GM11168 (cell line): Measurements from ENCODE around the gene AUTS2.

ENCODE experiments used
- in situ Hi-C: fragments of 300-500 bp; cut with MboI; formaldehyde crosslinking; loops from one replicate; pipeline ENCODE4 v1.12.0; 2022; ENCODE audit warnings: low sequenced_read_pairs; ENCODE audit not compliant: unreplicated experiment

Gene AUTS2

DNA sequence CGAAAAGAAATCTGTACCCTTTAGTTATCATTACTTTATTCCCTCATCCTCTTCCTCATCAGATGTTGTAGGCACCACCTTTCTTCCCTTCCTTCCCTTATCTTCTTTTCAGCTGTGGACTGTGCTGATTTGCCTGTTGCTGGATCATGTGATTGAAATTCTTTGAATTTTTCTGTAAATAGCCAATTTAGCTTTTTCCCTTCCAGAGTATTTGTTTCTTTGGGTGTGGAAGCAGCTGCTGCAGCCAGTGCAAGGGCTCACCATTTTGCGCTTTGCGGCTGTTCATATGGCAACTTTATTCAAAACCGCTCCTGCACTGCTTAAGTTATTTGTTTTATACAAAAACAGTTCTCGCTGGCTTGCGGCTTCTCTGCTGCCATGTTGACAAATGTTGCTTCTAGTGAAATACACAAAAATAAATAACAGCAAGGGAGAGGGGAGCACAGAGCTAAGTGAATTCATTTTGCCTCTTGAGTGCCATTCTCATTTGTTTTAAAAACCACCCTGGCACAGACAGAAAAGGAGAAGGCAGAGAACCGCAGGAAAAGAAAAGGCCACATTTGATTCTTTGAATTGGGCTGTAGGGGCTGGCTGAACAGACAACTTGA, 151.2 kb downstream of the AUTS2 start:
- in situ Hi-C loops = no loop called here

DNA sequence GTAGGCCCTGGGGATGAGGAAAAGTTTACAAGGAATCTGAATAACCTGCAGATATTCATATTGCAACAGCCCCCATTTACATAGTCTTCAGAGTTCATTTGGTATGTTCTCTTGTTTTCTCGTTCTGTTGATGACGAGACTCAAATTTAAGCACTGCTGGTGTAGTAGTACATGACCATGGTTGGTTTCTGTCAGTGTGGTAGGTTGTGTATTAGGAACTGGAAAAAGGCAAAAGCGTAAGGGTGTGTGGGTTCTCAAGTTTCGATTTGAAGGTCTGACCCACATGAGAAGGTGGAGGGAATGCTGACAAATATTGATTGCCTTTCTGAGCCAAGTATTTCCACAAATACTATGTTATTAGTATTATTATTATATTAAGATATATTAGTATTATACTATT, 151.7 kb downstream of the AUTS2 start:
- in situ Hi-C loops = no loop called here

DNA sequence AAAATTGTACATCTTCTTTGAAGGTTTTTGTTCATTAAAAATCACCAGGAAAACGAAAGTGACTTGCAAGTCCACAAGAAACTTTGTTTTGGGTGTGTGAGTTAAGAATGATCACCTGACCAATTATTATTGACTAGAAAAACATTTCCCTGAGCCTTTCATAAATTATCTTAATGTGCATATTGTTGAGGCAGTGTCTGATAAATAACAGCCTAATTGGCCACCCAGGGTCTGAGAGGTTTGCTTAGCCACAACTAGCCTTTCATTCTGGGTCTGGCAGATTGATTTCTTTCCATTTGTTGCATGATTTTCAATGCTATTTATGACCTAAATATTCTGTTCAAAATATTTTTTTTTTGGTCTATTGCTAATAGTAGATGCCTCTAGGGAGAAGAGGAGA, 152.8 kb downstream of the AUTS2 start:
- in situ Hi-C loops = no loop called here

DNA sequence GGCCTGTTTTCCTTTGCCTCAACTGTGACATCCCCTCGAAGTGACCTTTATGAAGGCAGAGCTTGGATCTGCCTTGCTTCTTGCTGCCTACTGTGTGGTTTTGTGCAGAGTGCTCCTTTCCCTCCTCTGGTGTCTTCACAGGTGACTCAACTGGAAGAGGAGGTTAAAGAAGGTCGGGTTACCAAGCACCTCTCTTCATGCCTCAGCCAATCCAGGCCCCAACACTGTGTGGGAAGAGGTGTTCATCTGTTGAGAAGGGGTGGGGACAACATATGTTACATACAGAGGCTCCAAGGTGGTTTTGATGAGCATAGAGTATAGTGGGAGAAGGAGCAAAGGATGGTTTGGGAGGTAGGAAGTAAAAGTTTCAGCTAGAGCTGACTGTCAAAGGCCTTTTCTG, 155.7 kb downstream of the AUTS2 start:
- in situ Hi-C loops = no loop called here

DNA sequence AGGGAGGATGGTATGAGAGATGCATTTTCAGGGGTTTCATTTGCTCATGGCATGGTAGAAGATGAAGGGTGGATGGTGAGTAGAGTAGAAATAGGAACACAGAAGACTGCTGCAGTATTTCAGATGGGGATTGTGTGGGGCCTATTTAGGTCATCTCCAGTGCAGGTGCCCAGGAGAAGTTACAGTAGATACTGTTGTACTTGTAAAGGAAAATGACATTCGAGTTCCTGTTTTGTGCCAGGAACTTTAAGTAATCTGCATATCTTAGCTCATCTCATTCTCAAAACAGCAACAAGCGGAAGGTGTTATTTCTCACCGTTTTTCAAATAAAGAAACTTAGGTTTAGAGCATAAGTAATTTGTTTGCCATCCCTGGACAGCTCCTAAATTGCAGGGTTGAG, 156.2 kb downstream of the AUTS2 start:
- in situ Hi-C loops = no loop called here

DNA sequence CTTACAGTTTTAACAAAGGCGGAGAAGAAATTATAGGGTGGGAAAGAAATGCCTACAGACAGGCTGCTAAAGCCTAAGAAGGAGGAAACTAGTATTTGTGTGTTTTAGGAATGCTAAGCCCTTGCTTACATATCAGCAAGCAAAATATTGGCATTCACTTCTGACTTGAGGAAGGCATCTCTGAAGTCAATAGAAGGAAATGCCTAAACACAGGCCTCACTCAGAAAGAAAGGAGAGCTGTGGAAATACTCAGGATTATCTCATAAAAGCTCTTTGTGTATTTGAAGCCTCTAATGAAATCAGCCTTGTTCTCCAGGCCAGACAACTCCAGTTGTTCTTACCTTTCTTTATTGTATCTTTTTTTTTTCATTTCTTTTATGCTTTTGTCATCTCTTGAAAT, 158.0 kb downstream of the AUTS2 start:
- in situ Hi-C loops = no loop called here

DNA sequence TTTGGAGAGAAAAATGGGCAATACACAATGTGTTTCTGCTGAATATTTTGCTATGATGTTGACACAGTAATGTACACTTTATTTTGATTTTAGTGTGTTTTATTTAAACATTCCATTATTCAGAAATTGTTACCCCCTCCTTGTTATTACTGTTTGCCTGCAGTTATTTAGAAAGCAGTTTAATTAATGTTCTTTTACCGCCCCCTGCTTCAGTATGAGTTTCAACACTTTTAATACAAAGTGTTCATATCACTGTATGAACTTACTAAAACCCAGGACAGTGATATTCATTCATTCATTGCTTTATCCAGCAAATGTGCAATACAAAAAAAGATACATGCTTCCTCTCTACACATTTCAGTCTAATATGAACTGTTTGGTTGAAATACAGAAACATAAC, 159.3 kb downstream of the AUTS2 start:
- in situ Hi-C loops = no loop called here

DNA sequence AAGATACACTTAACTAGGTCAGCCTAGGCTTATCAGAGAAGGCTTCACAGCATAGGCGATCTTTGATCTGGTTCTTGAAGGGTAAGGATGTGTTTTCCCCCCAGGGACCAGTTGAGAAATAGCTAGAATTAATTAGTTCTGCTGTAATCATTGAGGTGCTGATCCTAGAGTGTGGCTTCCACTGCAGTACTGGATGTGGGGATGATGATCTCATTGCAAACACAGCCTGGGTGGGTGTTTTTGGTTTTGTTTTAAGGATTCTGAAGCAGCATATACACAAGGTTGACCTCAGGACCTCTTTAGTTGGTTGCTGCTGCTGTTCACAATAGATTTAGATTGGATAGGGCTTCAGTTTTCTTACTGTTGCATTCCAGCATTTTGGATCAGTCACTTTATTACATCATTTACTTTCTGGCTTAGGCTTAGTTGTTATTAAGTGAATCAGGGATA, 159.7 kb downstream of the AUTS2 start:
- in situ Hi-C loops = no loop called here

DNA sequence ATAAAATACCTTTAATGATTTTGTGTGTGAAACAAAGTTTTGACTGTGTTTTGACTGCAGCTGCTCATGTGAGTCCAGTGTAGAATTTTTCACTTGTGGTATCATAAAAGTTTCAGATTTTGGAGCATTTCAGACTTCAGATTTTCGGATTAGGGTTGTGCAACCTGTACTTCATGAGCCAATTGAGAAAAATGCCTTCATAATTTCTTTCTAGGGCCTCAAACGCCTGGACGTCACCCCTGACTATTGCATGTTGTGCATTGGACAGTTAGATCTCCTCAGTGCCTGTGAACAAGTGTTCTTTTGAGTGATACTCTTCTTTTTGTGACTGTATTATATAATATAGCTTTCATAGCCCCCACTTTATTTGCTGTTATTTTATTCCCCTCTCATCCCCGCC, 161.1 kb downstream of the AUTS2 start:
- in situ Hi-C loops = no loop called here

DNA sequence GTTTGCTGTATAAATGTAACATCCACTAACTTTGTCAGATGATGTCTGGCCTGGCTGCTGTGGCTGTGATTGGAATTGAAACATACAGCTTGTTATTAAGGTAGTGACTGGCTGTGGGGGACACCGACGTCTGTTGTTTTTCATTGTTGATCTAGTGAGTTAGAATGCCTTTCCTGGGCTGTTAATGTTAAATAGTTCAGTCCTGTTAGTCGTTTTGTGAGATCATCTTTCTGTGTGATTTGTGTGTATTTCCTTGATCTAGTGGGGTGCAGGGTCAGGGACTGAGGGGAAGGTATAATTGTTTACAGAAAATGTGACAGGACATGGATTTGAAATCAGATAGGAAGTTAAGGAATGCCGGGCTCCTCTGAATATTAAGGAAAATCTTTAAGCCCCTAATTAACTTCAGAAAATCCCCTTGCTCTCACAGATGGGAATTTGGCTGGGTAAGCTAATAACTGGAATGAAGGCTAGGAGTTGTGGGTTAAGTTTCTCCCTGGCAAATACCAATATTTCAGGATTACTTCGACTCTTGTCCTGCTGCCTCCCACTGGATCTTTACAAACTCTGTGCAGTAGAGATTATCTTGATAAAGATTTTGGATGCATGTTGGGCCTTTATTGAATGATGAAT, 163.1 kb downstream of the AUTS2 start:
- in situ Hi-C loops = no loop called here

DNA sequence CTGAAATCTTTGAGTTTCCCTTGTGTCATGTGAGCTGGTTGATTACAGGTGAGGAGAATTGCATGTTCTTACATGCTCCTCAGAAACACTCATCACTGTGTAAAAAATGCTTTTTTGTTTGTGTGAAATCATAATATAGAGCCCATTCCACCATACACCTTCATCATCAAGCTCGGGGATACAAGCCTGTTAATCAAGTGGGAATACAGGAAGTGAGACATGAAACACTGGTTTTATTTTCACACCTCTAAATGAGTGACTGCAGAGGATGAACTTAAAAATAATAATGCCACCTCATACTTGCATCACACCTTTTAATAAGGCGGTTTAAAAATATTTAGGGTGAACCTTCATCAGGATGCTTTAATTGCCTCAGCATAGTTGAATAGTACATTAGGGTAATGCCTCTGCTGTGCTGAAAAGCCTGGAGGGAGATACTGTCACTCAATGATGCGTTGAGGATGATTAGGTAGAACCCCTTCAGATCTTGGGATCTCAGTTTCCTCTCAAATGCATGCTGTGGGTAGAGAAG, 164.6 kb downstream of the AUTS2 start:
- in situ Hi-C loops = no loop called here

DNA sequence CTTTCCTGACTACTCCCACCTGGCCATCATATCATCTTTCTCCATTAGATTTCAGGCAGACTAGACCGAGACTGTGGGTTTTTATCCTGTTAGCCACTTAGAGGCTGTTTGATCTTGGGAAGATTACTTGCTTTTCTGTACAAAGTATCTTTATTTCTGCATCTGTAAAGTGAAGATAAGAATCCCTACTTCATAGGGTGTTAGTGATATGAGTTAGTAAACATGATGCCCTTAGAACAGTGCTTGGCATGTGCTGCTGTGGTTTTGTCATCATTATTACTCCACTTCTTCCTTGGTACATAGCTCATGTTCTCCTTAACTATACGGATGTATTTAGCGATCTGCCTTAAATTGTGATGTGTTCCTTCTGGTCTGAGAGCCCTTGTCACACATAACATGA, 165.2 kb downstream of the AUTS2 start:
- in situ Hi-C loops = no loop called here

DNA sequence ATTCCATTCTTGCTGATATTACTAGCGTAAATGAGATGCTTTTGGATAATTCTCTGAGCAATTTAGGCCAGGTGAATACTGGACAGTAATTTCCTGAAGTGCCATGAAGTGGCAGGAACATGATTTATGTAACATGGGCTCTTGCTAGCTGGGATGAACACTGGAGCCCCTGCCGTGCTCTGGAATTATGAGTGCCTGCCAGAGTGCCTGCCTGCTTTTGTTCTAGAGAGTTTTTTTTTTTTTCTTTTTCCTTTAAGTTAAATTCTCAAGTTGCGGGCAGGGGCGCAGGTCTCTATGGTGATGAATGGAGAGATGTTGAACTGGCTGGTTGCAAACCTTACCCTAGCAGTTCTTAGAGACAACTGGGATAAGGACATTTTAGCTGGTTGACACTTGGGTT, 165.9 kb downstream of the AUTS2 start:
- in situ Hi-C loops = no loop called here

DNA sequence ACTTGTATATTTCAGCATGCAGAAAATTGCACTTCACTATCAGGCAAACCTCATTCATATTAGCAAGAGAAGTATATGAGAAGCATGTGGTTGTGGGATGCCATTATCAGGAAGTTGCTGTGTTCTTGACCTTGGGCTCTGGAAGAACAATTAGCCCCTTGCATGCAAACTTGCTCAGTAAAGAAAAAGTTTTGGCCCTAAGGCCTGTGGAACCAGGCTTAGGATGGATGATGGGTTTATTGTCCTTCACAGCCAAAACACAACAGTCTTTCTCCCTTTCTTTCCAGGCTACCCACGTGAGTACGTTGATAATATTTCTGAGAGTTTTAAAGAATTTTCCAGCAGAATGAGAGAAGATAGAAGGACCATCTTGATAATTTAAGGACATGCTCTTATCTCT, 166.4 kb downstream of the AUTS2 start:
- in situ Hi-C loops = no loop called here

DNA sequence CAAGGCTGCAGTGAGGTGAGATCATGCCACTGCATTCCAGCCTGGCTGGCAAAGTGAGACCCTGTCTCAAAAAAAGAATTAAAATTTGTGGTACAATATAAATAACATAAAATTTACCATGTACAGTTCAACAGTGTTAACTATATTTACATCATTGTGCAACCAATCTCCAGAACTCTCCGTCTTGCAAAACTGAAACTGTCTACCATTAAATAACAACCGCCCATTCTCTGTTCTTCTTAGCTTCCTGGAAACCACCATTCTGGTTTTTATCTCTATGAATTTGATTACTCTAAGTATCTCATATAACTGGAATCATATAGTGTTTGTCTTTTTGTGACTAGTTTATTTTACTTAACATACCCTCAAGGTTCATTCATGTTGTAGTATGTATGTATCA, 167.6 kb downstream of the AUTS2 start:
- in situ Hi-C loops = no loop called here

DNA sequence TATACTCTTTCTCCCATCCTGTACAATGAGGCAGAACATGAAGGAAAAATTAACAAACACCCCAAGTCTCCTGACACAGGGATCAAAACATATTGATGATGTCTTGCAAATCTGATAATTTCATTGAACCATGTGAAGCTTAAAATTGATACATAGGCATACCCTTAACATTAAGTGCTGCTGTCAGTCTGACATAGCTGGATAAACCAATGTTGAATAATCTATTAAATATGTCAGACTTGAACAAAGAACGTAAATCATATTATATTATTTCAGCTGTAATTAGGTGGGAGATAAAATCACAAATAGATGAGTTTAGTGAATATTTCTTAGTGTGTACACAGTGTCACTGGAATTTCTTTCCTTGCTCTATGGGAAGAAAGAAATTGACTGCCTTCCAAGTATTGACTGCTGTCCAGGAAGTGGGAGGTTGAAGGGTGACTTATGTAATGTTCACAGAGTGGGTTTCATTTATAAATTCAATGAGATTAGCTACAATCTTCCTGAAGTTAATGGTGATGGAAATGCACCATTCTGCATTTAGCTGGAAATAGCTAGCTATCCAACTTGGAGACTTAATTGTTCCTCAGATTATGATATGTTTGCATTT, 170.8 kb downstream of the AUTS2 start:
- in situ Hi-C loops = no loop called here

DNA sequence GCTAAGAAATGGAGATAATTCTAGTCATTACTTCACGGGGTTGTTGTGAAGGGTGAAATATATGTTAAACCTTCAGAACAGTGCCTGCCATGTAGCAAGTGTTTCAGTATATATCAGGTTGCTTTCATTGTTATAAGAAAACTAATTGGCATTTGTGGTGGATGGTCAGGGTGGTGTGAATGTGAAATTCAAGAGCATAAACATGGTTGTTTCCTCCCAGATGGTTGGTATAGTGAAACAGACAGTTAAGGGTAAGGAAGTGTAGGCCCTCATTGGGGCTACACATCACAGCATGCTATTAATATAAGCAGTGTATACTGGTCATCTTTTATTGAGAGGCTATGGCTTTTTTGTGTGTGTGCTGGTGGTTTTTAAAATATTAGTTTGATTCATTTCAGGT, 171.6 kb downstream of the AUTS2 start:
- in situ Hi-C loops = no loop called here

DNA sequence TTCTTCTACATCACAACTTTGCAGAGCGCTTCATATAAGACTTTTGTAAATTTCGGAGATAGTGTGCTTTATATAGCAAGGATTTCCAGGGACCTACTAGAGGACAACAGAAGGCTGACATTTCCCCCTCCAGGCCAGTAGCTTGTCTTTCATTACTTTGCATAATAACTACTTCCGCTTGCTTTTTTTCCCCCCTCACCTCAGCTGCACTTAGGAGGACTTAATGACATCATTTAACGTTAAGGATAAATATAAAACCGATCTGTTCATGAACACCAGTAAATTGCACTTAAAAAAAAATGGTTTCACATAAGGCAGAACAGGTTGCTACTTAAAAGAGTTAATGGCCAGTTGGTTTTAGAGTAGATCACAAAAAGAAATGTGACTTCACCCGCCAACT, 172.3 kb downstream of the AUTS2 start:
- in situ Hi-C loops = no loop called here

DNA sequence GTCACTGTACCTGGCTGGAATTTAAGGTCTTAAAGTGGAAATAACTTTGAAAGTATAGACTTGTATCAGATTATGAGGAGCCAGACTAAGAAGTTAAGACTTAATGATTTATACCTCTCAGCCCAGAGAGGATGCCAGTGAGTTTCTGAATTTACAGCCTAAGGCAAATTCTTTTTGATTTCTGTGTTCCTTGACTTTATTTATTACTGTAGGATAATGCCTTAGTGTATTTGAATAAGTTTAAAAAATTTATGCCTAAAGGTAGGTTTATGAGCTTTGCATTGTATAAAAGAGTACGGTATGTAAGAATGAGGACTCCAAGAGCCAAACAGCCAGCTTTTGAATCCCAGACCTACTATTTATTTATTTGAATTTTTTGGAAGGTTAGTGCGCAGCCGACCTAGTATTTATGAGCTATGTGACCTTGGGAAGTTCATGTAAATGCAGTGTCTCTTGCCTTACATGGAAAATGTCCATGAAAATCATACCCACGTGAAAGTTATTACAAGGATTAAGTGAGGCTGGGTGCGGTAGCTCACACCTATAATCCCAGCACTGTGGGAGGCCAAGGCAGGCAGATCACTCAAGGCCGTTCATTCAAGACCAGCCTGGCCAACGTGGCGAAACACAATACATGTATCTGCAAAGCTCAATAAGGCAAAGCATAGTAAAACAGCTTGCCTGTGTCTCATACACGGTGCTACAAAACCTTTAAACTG, 174.6 kb downstream of the AUTS2 start:
- in situ Hi-C loops = no loop called here

DNA sequence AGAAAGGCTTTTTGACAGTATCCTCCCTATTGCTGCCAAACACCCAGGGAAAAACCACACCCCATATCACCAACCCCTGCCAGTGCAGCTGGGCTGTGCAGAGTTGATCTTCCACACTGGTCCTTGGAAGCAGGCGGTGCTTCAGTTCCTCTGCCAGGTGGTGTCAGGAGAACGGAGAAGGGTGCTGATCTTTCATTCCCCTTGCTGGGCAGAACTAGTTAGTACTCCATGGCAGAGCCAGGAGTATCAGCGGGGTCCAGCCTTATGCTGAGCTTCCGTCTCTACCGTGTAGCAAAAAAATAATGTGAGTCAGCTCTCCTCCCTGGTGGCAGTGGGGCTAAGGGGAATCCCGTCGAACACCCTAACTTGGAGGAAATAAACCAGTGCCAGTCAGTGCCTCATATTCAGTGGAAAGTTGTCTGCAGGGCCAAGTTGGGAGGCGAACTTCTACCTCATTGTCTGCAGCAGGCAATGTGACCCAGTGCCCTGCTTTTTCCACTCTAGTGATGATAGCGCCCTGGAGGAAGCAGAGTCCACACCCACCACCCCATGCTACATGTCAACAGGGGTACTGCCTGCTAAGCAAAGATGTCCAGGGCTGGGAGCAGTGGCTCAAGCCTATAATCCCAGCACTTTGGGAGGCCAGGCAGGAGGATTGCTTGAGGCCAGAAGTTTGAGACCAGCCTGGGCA, 175.4 kb downstream of the AUTS2 start:
- in situ Hi-C loops = no loop called here
